GM12874 (cell line): ENCODE results near the gene TASOR.

Experiments used
- CTCF ChIP-seq: IDR thresholded peaks from 2 replicates; pipeline ENCODE4 v1.5.1; 2011; ENCODE audit warnings: low read depth, mild to moderate bottlenecking, control low read depth, low read length, moderate library complexity; ENCODE audit not compliant: insufficient read depth

TASOR gene

GRCh38 chr3:56688191-56688590, 5.1 kb upstream of the TASOR start:
- TF ChIP-seq CTCF: no peak

DNA sequence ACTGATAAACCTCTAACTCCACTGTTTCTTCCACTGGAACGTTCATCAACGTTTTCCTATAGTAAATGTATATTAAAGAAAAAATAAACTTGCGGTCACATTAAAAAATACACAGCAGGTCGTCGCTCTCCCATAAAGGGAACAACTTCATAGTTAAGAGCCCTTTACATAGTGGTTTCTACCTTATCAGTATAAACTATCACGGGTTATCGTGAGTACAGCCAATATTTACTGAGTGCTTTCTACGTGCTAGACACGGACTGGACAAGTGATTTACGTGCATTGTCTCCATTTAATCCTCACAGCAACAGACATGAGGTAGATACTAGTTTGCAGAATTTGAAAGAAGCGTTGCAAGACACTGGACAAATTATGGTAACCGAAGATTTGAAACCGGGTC, 964 bp upstream of the TASOR start:
- no peak for TF ChIP-seq CTCF

DNA sequence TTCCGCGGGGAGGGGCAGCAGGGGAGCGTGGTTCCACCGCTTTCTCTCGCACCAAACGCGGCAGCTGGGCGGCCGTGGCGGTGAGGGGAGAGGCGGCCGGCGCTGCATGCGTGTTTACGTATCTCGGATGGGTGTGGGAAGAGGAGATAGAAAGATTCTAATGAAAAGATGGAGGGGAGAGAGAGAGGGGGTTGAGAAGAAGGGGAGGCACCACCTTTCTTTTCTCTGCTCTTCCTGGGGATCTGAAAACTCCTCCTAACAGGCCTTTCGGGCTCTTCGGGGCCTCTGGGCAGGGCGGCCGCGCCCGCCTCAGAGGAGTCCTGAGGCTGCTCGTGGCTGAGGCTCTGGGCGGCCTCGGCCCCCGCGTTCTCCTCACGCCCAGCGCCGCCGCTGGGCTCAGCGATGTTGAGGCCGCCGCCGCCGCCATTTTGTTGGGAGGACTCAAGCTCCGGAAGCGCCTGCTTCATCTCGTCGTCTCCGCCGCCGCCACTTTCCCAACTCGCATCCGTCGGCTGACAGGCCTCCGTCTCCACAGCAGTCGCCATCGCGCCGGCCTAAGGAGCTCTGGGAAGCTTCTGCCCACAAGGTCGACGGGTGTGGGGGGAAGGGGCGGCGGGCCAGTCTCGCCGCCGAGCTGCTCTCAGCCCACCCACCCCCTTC, 473 bp downstream of the TASOR start:
- no peak for TF ChIP-seq CTCF

DNA sequence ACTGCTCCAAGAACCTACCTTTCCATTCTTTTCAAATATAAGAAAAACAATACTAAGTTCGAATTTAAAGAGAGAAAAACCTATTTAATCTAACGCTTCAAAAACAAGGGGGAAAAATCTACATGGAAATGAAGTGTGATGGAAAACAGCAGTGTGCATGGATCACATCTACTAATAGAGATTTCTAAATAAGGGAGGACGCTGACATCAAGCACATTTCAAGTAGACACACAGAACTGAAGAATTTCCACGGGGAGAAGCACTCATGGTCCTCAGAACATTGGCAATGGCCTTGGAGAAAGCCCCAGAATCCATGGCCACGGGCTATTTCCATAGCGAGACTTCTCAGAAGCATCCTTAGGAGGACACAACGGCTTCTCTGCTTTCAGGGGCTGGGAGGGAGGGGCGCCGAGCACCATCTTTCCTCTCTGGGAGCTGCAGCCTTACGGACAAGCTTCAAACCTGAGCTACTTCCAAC, 1.0 kb downstream of the TASOR start:
- TF ChIP-seq CTCF: no peak

DNA sequence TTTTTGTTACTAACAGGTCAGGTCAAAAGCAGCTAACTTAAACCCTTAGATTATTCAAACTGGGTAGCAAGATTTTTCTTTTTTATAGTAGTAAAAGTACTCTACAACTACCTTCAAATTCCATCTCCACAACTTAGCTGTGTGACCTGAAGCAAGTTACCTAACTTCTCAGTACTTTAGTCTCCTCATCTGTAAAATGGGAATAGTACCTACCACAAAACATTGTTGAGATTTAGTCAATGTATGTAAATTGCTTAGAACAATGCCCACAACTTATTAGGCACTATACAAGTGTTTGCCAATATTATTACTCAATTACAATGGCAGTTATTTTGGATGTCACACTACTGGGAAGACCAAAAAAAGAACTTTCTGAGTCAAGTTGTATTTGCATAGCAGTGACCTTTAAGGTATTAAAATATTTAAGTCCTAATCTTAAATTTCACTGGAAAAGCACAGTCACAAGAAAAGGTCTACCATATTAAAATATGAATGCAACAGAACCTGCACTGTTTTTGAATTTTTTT, 2.9 kb downstream of the TASOR start:
- TF ChIP-seq CTCF: no peak

DNA sequence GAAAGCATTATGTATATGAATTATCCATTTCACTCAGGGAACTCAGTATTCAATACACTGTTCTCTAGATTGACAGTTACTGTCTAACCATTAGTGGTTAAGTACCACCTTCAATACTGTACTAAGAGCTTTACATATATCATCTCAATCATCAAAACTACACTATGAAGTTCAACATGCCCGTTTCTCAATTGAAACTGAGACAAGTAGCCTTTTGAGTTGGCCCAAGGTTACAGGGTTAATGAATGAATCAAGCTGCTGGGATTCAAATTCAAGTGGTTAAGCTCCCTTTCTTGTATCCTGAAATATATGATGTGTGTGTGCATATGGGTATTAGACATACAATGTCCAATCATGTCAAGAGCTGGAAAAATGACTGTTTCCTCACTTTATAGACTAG, 5.8 kb downstream of the TASOR start:
- TF ChIP-seq CTCF: no peak

DNA sequence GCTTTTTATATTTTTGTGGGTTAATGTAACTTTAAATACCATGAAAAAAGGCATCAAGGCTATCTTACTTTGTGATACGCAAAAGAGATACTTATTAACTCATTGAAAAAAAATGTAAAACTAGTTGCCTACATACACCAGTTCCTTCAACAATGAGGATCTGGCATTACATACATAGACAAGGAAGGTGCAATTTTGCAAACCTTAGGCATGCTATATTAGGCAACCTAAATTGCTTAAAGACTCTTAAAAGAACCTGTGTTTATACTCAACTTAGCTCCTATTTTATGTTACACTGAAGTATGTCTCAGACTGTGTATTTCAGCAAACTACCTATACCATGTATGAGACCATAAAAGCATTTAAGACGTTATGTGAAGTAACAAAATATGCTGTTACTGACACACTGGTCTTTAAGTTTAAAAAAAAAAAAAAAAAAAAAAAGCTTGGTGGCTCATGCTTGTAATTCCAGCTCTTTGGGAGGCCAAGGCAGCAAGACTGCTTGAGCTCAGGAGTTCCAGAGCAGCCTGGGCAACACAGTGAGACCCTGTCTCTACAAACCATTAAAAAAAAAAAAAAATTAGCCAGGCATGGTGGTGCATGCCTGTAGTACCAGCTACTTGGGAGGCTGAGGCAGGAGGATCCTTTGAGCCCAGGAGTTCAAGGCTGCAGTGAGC, 9.1 kb downstream of the TASOR start:
- TF ChIP-seq CTCF: no peak
